ENCODE results near the gene CPN2.

Gene CPN2

DNA sequence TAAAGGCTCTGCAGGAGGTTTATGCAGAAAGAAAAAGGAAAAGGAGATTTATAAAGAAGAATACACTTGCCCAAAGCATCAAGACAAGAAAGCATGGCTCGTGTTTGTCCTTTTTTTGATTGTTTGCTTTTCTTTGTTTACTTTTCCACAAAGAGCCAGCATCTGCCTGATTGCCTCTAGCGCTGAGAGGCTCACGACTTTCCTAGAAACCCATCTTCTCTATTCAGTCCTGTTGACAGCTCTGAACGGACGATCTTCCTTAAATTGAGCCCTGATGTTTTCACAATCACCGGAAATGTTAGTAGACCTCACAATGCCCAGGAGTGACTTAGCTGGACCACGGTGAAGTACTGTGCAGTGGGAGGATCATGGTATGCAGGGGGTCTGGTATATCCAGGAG lies 35.5 kb upstream of the CPN2 start:
- peaks cover 11% of the 10 kb centered on the region for H3K4me1 ChIP-seq (ENCODE audit: insufficient read depth, low read length)
- H3K9ac ChIP-seq (ENCODE audit: low read depth, low read length) = no peak overlapping the region
- no peaks in the 10 kb centered on the region for H3K36me3 ChIP-seq (ENCODE audit: insufficient read depth, low read length)
- no peaks in the 10 kb centered on the region for H3K9me3 ChIP-seq (ENCODE audit: control insufficient read depth, insufficient read depth, low read length)

DNA sequence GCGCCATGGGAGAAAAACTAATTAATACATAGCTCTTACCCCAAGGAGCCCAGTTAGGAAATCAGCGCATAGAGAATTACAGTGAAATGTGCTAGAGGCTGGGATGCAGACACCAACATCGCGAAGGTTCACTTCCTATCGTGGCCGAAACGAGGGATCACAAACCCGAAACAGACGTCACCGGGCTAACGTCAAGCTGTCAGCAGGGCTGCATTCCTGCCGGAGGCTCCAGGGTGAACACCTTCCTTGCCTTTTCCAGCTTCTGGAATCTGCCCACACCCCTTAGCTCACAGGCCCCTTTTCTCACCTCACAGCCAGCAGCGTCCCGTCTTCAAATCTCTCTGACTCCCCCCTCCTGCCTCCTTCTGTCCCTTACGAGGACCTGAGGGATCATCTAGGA lies 34.9 kb upstream of the CPN2 start:
- Histone ChIP-seq H3K9me3 (ENCODE audit: control insufficient read depth, insufficient read depth, low read length) (no peaks in the 10 kb centered on the region), H3K9ac (ENCODE audit: low read depth, low read length) (no peak overlapping the region), H3K36me3 (ENCODE audit: insufficient read depth, low read length) (no peaks in the 10 kb centered on the region), H3K4me1 (ENCODE audit: insufficient read depth, low read length) (peaks cover 11% of the 10 kb centered on the region)

- no peaks in the 10 kb centered on the region for H3K9me3 ChIP-seq (ENCODE audit: control insufficient read depth, insufficient read depth, low read length)
- H3K36me3 ChIP-seq (ENCODE audit: insufficient read depth, low read length) = no peaks in the 10 kb centered on the region
- peaks cover 23% of the 10 kb centered on the region for H3K4me1 ChIP-seq (ENCODE audit: insufficient read depth, low read length)
- H3K9ac ChIP-seq (ENCODE audit: low read depth, low read length) = no peak overlapping the region
Observed at GRCh38 chr3:194384569-194385001, 33.5 kb upstream of the CPN2 start.

DNA sequence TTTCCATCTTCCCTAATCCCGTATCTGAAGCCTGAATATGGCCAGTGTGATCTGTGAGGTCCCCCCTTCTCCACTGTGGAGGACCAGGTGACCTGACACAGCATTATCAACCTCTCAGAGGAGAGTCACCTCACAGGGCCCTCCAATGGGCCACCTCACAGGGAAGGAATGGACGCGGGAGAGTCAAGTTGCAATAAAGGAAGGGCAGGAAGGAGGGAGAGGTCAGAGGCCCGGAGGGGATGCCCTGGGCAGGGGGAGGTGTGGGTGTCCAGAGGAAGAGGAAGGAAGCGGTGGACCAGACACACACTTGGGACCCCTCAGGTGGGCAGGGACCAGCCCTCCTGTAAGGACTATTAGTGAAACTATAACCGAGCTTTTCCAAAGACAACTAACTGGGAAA lies 33.0 kb upstream of the CPN2 start:
- H3K36me3 ChIP-seq (ENCODE audit: insufficient read depth, low read length) = no peaks in the 10 kb centered on the region
- H3K9me3 ChIP-seq (ENCODE audit: control insufficient read depth, insufficient read depth, low read length) = no peaks in the 10 kb centered on the region
- H3K4me1 ChIP-seq (ENCODE audit: insufficient read depth, low read length) = peaks cover 23% of the 10 kb centered on the region
- no peak overlapping the region for H3K9ac ChIP-seq (ENCODE audit: low read depth, low read length)

GRCh38 chr3:194383276-194383940 lies 32.3 kb upstream of the CPN2 start:
- no peak overlapping the region for H3K9ac ChIP-seq (ENCODE audit: low read depth, low read length)
- H3K9me3 ChIP-seq (ENCODE audit: control insufficient read depth, insufficient read depth, low read length) = no peaks in the 10 kb centered on the region
- H3K4me1 ChIP-seq (ENCODE audit: insufficient read depth, low read length) = peaks cover 23% of the 10 kb centered on the region
- H3K36me3 ChIP-seq (ENCODE audit: insufficient read depth, low read length) = no peaks in the 10 kb centered on the region

GRCh38 chr3:194382892-194383223 lies 31.7 kb upstream of the CPN2 start:
- peaks cover 23% of the 10 kb centered on the region for H3K4me1 ChIP-seq (ENCODE audit: insufficient read depth, low read length)
- H3K9ac ChIP-seq (ENCODE audit: low read depth, low read length) = no peak overlapping the region
- no peaks in the 10 kb centered on the region for H3K36me3 ChIP-seq (ENCODE audit: insufficient read depth, low read length)
- no peaks in the 10 kb centered on the region for H3K9me3 ChIP-seq (ENCODE audit: control insufficient read depth, insufficient read depth, low read length)

GRCh38 chr3:194382196-194382891 lies 31.2 kb upstream of the CPN2 start:
- Histone ChIP-seq H3K4me1 (ENCODE audit: insufficient read depth, low read length) (peaks cover 23% of the 10 kb centered on the region), H3K9me3 (ENCODE audit: control insufficient read depth, insufficient read depth, low read length) (no peaks in the 10 kb centered on the region), H3K36me3 (ENCODE audit: insufficient read depth, low read length) (no peaks in the 10 kb centered on the region), H3K9ac (ENCODE audit: low read depth, low read length) (no peak overlapping the region)

DNA sequence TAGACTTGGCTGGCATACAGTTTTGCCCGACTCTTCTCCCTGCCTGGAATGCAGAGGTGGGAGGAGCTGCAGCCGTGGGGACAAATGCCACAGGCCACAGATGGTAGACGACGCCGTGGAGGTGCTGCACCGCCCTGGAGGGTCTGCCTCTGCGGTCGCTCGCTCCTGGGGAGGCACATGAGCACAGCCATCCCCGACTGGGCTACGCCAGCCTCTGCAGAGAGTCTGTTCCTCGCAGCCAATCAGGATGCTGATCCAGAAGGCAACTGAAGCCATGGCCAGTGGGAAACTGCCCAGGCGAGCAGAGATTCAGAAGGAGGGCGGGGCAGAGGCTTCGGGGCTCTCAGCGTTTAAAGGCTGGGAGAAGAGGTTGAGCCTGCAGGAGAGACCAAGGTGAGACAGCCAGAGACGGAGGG lies 30.3 kb upstream of the CPN2 start:
- Histone ChIP-seq H3K9ac (ENCODE audit: low read depth, low read length) (no peak overlapping the region; the same call in 1 of the 2 replicates), H3K4me1 (ENCODE audit: insufficient read depth, low read length) (peaks cover 23% of the 10 kb centered on the region), H3K36me3 (ENCODE audit: insufficient read depth, low read length) (no peaks in the 10 kb centered on the region), H3K9me3 (ENCODE audit: control insufficient read depth, insufficient read depth, low read length) (no peaks in the 10 kb centered on the region)

DNA sequence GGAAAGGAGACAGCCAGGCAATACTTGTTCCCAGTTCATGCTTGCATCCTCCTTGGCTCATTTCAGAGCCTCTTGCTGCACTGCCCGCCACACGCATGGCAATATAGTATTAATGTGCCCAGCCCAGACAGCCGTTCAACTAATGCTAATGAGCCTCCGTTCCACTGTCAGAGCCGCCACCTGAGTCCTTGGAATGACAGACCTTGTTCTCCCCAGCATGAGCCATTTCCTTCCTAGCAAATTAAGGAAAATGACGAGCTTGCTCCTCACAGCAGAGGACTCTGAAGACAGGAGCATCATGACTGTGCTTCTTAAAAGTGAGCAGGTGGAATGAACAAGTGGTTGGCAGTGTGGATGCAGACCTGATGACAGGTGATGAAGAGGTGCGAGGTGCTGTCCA lies 29.2 kb upstream of the CPN2 start:
- no peaks in the 10 kb centered on the region for H3K36me3 ChIP-seq (ENCODE audit: insufficient read depth, low read length)

GRCh38 chr3:194379651-194380050 lies 28.5 kb upstream of the CPN2 start:
- Histone ChIP-seq H3K4me1 (ENCODE audit: insufficient read depth, low read length) (peaks cover 36% of the 10 kb centered on the region), H3K9ac (ENCODE audit: low read depth, low read length) (no peak overlapping the region), H3K36me3 (ENCODE audit: insufficient read depth, low read length) (no peaks in the 10 kb centered on the region), H3K9me3 (ENCODE audit: control insufficient read depth, insufficient read depth, low read length) (no peaks in the 10 kb centered on the region)

More for the DNA sequence above, 29.2 kb upstream of the CPN2 start:
- Histone ChIP-seq H3K4me1 (ENCODE audit: insufficient read depth, low read length) (peaks cover 33% of the 10 kb centered on the region), H3K9ac (ENCODE audit: low read depth, low read length) (no peak overlapping the region), H3K9me3 (ENCODE audit: control insufficient read depth, insufficient read depth, low read length) (no peaks in the 10 kb centered on the region)

DNA sequence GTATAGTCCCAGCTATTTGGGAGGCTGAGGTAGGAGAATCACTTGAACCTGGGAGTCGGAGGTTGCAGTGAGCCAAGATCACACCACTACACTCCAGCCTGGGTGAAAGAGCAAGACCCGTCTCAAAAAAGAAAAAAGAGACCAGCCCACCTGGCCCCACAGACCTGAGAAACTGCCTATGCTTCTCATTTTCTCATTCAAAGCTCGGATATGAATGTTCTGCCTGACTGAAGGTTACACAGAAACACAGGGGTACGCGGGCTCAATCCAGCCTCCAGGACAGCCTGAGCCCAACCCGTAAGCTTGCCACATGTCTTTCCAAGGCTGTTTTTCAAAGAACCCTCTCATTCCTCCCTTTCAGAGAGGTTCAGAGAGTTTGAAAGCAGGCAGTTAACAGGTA lies 28.1 kb upstream of the CPN2 start:
- Histone ChIP-seq H3K4me1 (ENCODE audit: insufficient read depth, low read length) (peaks cover 36% of the 10 kb centered on the region), H3K36me3 (ENCODE audit: insufficient read depth, low read length) (no peaks in the 10 kb centered on the region), H3K9me3 (ENCODE audit: control insufficient read depth, insufficient read depth, low read length) (no peaks in the 10 kb centered on the region), H3K9ac (ENCODE audit: low read depth, low read length) (no peak overlapping the region)

DNA sequence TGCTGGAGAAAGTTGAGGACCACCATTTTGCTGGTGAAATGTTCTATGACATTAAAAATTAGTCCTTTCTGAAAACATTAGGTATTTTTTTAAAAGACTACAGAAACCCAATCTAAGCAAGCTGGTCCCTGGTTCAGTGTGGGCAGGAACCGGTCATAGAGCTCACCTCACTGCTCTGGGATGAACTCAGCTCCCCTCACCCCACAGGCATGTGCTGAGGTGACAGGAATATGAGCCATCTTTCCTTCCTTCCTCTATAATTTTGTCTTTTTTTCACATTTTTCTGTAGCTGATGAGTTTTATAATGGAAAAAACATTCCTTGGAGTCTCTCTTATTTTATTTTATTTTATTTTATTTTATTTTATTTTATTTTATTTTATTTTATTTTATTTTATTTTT lies 26.6 kb upstream of the CPN2 start:
- Histone ChIP-seq H3K9ac (ENCODE audit: low read depth, low read length) (no peak overlapping the region), H3K9me3 (ENCODE audit: control insufficient read depth, insufficient read depth, low read length) (no peaks in the 10 kb centered on the region), H3K36me3 (ENCODE audit: insufficient read depth, low read length) (no peaks in the 10 kb centered on the region), H3K4me1 (ENCODE audit: insufficient read depth, low read length) (peaks cover 30% of the 10 kb centered on the region)

DNA sequence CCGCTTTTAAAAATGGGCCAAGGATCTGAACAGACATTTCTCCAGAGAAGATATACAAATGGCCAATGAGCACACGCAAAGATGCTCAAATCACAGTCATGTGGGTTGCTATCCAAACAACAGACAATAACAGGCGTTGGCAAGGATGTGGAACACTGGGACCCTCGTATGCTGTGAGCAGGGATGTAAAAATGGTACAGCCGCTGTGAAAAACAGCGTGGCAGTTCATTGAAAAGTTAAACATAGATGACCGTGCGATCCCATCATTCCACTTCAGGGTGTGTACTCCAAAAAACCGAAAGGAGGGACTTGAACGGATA lies 25.1 kb upstream of the CPN2 start:
- Histone ChIP-seq H3K9me3 (ENCODE audit: control insufficient read depth, insufficient read depth, low read length) (no peaks in the 10 kb centered on the region), H3K9ac (ENCODE audit: low read depth, low read length) (no peak overlapping the region), H3K36me3 (ENCODE audit: insufficient read depth, low read length) (no peaks in the 10 kb centered on the region), H3K4me1 (ENCODE audit: insufficient read depth, low read length) (peaks cover 25% of the 10 kb centered on the region)

GRCh38 chr3:194375473-194376240 lies 24.5 kb upstream of the CPN2 start:
- peaks cover 23% of the 10 kb centered on the region for H3K4me1 ChIP-seq (ENCODE audit: insufficient read depth, low read length)
- H3K36me3 ChIP-seq (ENCODE audit: insufficient read depth, low read length) = no peaks in the 10 kb centered on the region
- H3K9me3 ChIP-seq (ENCODE audit: control insufficient read depth, insufficient read depth, low read length) = no peaks in the 10 kb centered on the region
- H3K9ac ChIP-seq (ENCODE audit: low read depth, low read length) = no peak overlapping the region

GRCh38 chr3:194374935-194375334 lies 23.8 kb upstream of the CPN2 start:
- Histone ChIP-seq H3K9ac (ENCODE audit: low read depth, low read length) (no peak overlapping the region), H3K4me1 (ENCODE audit: insufficient read depth, low read length) (peaks cover 16% of the 10 kb centered on the region), H3K9me3 (ENCODE audit: control insufficient read depth, insufficient read depth, low read length) (no peaks in the 10 kb centered on the region)

More at GRCh38 chr3:194374935-194375334, 23.8 kb upstream of the CPN2 start:
- no peaks in the 10 kb centered on the region for H3K36me3 ChIP-seq (ENCODE audit: insufficient read depth, low read length)

All from ES-I3 (cell line).